Natural killer cell (primary cell): ENCODE measurements around the gene STX4. TPM values are rescaled to one million over a fixed set of nuclear protein-coding genes. Genes with fewer than 3 reads are reported as not detected.
A peak's percentile ranks its signal among the peaks of the same experiment; 100 is the strongest.

Experiments used
- ATAC-seq, 3 donors: fragments of 150-1000 bp in 2 of 3; fragments of 200-7000 bp in 1 of 3; cut with Tn5 transposase; 1 replicate in 1 of 3; 2 replicates in 2 of 3; pipeline ENCODE4 v1.10.0; 2021; ENCODE audit warnings: mild to moderate bottlenecking in 2 of 3, moderate library complexity in 2 of 3
- DNase-seq, 2 donors: peaks; one replicate each; pipeline versions ENCODE4 v3.0.0 to v3.0.0-alpha.2; 2013 to 2021; ENCODE audit warnings: mixed read lengths in 1 of 2
- H3K27ac ChIP-seq: one replicate; pipeline ENCODE4 v1.5.1; 2013; ENCODE audit warnings: mild to moderate bottlenecking, low read length
- H3K27me3 ChIP-seq: one replicate; pipeline ENCODE4 v1.6.1; 2013; ENCODE audit warnings: low read length; ENCODE audit not compliant: control insufficient read depth, insufficient read depth
- H3K36me3 ChIP-seq: one replicate; pipeline ENCODE4 v1.6.1; 2013; ENCODE audit warnings: low read length; ENCODE audit not compliant: control insufficient read depth, insufficient read depth
- H3K4me1 ChIP-seq: one replicate; pipeline ENCODE4 v1.6.1; 2013; ENCODE audit warnings: low read length; ENCODE audit not compliant: control insufficient read depth, insufficient read depth
- H3K4me3 ChIP-seq: one replicate; pipeline ENCODE4 v1.5.1; 2013; ENCODE audit warnings: low read length
- H3K9me3 ChIP-seq: one replicate; pipeline ENCODE4 v1.6.1; 2013; ENCODE audit warnings: low read length; ENCODE audit not compliant: control insufficient read depth, insufficient read depth
- H3K27ac Mint-ChIP-seq, 2 donors: one replicate each; pipeline ENCODE4 v1.8.0; 2022; ENCODE audit warnings: mild to moderate bottlenecking in 2 of 2, mixed read lengths in 2 of 2, moderate library complexity in 1 of 2
- H3K27me3 Mint-ChIP-seq, 2 donors: one replicate each; pipeline ENCODE4 v1.8.0; 2022; ENCODE audit warnings: low read depth in 2 of 2, mixed read lengths in 2 of 2
- H3K36me3 Mint-ChIP-seq: one replicate; pipeline ENCODE4 v1.8.0; 2022; ENCODE audit warnings: mixed read lengths
- H3K4me1 Mint-ChIP-seq, 2 donors: one replicate each; pipeline ENCODE4 v1.8.0; 2022; ENCODE audit warnings: mixed read lengths in 2 of 2
- H3K4me3 Mint-ChIP-seq: one replicate; pipeline ENCODE4 v1.8.0; 2022; ENCODE audit warnings: mild to moderate bottlenecking, moderate library complexity, mixed read lengths
- H3K9me3 Mint-ChIP-seq, 2 donors: one replicate each; pipeline ENCODE4 v1.8.0; 2022; ENCODE audit warnings: mixed read lengths in 2 of 2
- CTCF ChIP-seq: fragments of 200-600 bp; IDR thresholded peaks from one replicate; pipeline ENCODE4 v1.8.0; 2022; ENCODE audit warnings: antibody characterized with exemption
- WGBS: methylation state at CpG from one replicate; pipeline ENCODE4 v1.1.7; 2013; ENCODE audit warnings: missing lambda C conversion rate; ENCODE audit not compliant: insufficient coverage; 5-methylcytosine and 5-hydroxymethylcytosine counted together
- intact Hi-C: fragments of 100-400 bp; cut with micrococcal nuclease; formaldehyde crosslinking; loops from one replicate; pipeline ENCODE4 v1.14.2; 2022
- total RNA-seq, 4 donors: library from RNA; stranded (reverse); fragments of 120-200 nt in 1 of 4; gene quantifications; one replicate each; pipeline versions ENCODE4 v1.2.3 to v1.2.4, GENCODE V29; 2013 to 2022

The STX4 gene
- total RNA-seq, 3 donors from 2014 or later (not counting 1 experiment from before 2014, with no cell fraction given): 128 to 145 (median 133) TPM

- Histone ChIP-seq H3K36me3 (no peaks in the 10 kb centered on the region), H3K9me3 (no peaks in the 10 kb centered on the region), H3K4me3 (no peak overlapping the region), H3K27me3 (no peaks in the 10 kb centered on the region), H3K27ac (no peak overlapping the region), H3K4me1 (no peaks in the 10 kb centered on the region)
- DNase-seq (no peak), ATAC-seq (no peak)
- peak overlapping the region; percentile 25 for H3K4me3 Mint-ChIP-seq
- no peaks in the 10 kb centered on the region for H3K27me3 Mint-ChIP-seq
- H3K36me3 Mint-ChIP-seq: no peaks in the 10 kb centered on the region
- peak overlapping the region in 1 of 2 donors; percentile 44 for H3K27ac Mint-ChIP-seq
- intact Hi-C loops: no loop called here
- H3K9me3 Mint-ChIP-seq: no peaks in the 10 kb centered on the region
- H3K4me1 Mint-ChIP-seq: no peaks in the 10 kb centered on the region
- WGBS: 90% methylated on average over 5 of the region's 5 CpGs
- TF ChIP-seq CTCF: no peak
These were observed 8.0 kb upstream of the STX4 start for GRCh38 chr16:31025339-31025738.

- no peaks in the 10 kb centered on the region for H3K9me3 Mint-ChIP-seq
- Histone ChIP-seq H3K27me3 (no peaks in the 10 kb centered on the region), H3K27ac (no peak overlapping the region), H3K9me3 (no peaks in the 10 kb centered on the region), H3K36me3 (no peaks in the 10 kb centered on the region), H3K4me3 (no peak overlapping the region), H3K4me1 (peaks cover 16% of the 10 kb centered on the region)
- no peak for TF ChIP-seq CTCF
- no peak overlapping the region for H3K4me3 Mint-ChIP-seq
- ATAC-seq: no peak
- no peaks in the 10 kb centered on the region for H3K36me3 Mint-ChIP-seq
- peaks cover 19 to 21% of the 10 kb centered on the region in 2 donors for H3K4me1 Mint-ChIP-seq
- intact Hi-C loops: no loop called here
- H3K27ac Mint-ChIP-seq: no peak overlapping the region
- no peaks in the 10 kb centered on the region for H3K27me3 Mint-ChIP-seq
- no peak for DNase-seq
- 90% methylated on average over 2 of the region's 5 CpGs for WGBS
These were observed 4.1 kb upstream of the STX4 start for GRCh38 chr16:31029272-31029671.

- DNase-seq: no peak
- Histone ChIP-seq H3K27ac (no peak overlapping the region), H3K27me3 (no peaks in the 10 kb centered on the region), H3K36me3 (peaks cover 11% of the 10 kb centered on the region), H3K4me3 (no peak overlapping the region), H3K4me1 (peaks cover 20% of the 10 kb centered on the region), H3K9me3 (no peaks in the 10 kb centered on the region)
- Mint-ChIP-seq H3K27me3 (no peaks in the 10 kb centered on the region), H3K4me1 (peaks cover 30 to 32% of the 10 kb centered on the region in 2 donors), H3K36me3 (no peaks in the 10 kb centered on the region), H3K4me3 (no peak overlapping the region), H3K27ac (peak overlapping the region; percentile 95 to 99), H3K9me3 (no peaks in the 10 kb centered on the region)
- TF ChIP-seq CTCF: no peak
- ATAC-seq: no peak
- intact Hi-C loops: loop anchor here (5.0 kb wide), 1 partner anchor 61 kb away; the partner anchor contains the start of gene VKORC1
- whole genome bisulfite sequencing: 94% methylated on average over 4 of the region's 4 CpGs
These were observed 2.1 kb upstream of the STX4 start for GRCh38 chr16:31031276-31031675.
